ENCODE data around the gene PHLDB3. TPM values are rescaled to one million over a fixed set of nuclear protein-coding genes. Genes with fewer than 3 reads are reported as not detected.

Gene PHLDB3
- total and polyA plus RNA-seq, 2 of the 13 experiments (the other 11 are each of a cell fraction or from before 2014, with no cell fraction given), result 11.3 to 14.5 TPM

- TF ChIP-seq, protein P1, sequence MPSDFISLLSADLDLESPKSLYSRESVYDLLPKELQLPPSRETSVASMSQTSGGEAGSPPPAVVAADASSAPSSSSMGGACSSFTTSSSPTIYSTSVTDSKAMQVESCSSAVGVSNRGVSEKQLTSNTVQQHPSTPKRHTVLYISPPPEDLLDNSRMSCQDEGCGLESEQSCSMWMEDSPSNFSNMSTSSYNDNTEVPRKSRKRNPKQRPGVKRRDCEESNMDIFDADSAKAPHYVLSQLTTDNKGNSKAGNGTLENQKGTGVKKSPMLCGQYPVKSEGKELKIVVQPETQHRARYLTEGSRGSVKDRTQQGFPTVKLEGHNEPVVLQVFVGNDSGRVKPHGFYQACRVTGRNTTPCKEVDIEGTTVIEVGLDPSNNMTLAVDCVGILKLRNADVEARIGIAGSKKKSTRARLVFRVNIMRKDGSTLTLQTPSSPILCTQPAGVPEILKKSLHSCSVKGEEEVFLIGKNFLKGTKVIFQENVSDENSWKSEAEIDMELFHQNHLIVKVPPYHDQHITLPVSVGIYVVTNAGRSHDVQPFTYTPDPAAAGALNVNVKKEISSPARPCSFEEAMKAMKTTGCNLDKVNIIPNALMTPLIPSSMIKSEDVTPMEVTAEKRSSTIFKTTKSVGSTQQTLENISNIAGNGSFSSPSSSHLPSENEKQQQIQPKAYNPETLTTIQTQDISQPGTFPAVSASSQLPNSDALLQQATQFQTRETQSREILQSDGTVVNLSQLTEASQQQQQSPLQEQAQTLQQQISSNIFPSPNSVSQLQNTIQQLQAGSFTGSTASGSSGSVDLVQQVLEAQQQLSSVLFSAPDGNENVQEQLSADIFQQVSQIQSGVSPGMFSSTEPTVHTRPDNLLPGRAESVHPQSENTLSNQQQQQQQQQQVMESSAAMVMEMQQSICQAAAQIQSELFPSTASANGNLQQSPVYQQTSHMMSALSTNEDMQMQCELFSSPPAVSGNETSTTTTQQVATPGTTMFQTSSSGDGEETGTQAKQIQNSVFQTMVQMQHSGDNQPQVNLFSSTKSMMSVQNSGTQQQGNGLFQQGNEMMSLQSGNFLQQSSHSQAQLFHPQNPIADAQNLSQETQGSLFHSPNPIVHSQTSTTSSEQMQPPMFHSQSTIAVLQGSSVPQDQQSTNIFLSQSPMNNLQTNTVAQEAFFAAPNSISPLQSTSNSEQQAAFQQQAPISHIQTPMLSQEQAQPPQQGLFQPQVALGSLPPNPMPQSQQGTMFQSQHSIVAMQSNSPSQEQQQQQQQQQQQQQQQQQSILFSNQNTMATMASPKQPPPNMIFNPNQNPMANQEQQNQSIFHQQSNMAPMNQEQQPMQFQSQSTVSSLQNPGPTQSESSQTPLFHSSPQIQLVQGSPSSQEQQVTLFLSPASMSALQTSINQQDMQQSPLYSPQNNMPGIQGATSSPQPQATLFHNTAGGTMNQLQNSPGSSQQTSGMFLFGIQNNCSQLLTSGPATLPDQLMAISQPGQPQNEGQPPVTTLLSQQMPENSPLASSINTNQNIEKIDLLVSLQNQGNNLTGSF (CRISPR knock-in tag; IDR thresholded peaks at IDR 0.05), result no peak
- no peak for TF ChIP-seq ZFP36L2 (CRISPR knock-in tag; IDR thresholded peaks at IDR 0.05)
- TF ChIP-seq, protein P2, sequence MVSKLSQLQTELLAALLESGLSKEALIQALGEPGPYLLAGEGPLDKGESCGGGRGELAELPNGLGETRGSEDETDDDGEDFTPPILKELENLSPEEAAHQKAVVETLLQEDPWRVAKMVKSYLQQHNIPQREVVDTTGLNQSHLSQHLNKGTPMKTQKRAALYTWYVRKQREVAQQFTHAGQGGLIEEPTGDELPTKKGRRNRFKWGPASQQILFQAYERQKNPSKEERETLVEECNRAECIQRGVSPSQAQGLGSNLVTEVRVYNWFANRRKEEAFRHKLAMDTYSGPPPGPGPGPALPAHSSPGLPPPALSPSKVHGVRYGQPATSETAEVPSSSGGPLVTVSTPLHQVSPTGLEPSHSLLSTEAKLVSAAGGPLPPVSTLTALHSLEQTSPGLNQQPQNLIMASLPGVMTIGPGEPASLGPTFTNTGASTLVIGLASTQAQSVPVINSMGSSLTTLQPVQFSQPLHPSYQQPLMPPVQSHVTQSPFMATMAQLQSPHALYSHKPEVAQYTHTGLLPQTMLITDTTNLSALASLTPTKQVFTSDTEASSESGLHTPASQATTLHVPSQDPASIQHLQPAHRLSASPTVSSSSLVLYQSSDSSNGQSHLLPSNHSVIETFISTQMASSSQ (IDR thresholded peaks at IDR 0.05; ENCODE audit: low read depth), result no peak
- TF ChIP-seq, protein P2 (CRISPR knock-in tag; IDR thresholded peaks at IDR 0.05; ENCODE audit: borderline replicate concordance), result 0 out of 2 replicates have a peak, but pooled peaks have one; percentile 58
- peak; percentile 21; the same call in 1 of the 2 replicates for TF ChIP-seq ZNF574 (CRISPR knock-in tag; IDR thresholded peaks at IDR 0.05)
- TF ChIP-seq TAF15 (IDR thresholded peaks at IDR 0.05; ENCODE audit: low read depth, low read length, poor library complexity, severe bottlenecking), result no peak
- TF ChIP-seq ATF4 (CRISPR knock-in tag; IDR thresholded peaks at IDR 0.05), result no peak
- TF ChIP-seq ZNF317 (CRISPR knock-in tag; IDR thresholded peaks at IDR 0.05), result no peak
- TF ChIP-seq ZNF629 (CRISPR knock-in tag; conservative IDR thresholded peaks at IDR 0.05), result no peak
- TF ChIP-seq MBD4 (IDR thresholded peaks at IDR 0.05; ENCODE audit: borderline replicate concordance, low read length), result no peak
These were observed 783 bp downstream of the PHLDB3 start (continued) for GRCh38 chr19:43503501-43504425.
